Mesenchymal stem cell (in vitro differentiated cells and primary cell): ENCODE results near the gene CATSPER1.
A peak's percentile ranks its signal among the peaks of the same experiment; 100 is the strongest.

ENCODE experiments used
- DNase-seq: peaks from one replicate; pipeline ENCODE4 v3.0.0-alpha.2; 2013
- H2AFZ ChIP-seq: one replicate; pipeline ENCODE4 v1.6.1; 2013; ENCODE audit warnings: low read depth, mild to moderate bottlenecking, control low read depth, inconsistent platforms, low read length, moderate library complexity
- H2AK5ac ChIP-seq: 2 replicates; pipeline ENCODE4 v1.6.1; 2013; ENCODE audit warnings: low read length, moderate library complexity, mild to moderate bottlenecking, inconsistent platforms; ENCODE audit not compliant: severe bottlenecking
- H2BK120ac ChIP-seq: one replicate; pipeline ENCODE4 v1.6.1; 2013; ENCODE audit warnings: low read depth, mild to moderate bottlenecking, inconsistent platforms, low read length, moderate library complexity
- H2BK12ac ChIP-seq, 2 experiments: one replicate each; pipeline ENCODE4 v1.6.1; 2013; ENCODE audit warnings: inconsistent platforms in 2 of 2, low read length in 2 of 2, mild to moderate bottlenecking in 2 of 2, moderate library complexity in 2 of 2, control low read depth in 1 of 2
- H2BK15ac ChIP-seq: one replicate; pipeline ENCODE4 v1.6.1; 2013; ENCODE audit warnings: mild to moderate bottlenecking, low read depth, inconsistent platforms; ENCODE audit not compliant: poor library complexity, severe bottlenecking
- H2BK5ac ChIP-seq: 2 replicates; pipeline ENCODE4 v1.6.1; 2013; ENCODE audit warnings: low read depth, mild to moderate bottlenecking, low read length, control low read depth, inconsistent platforms; ENCODE audit not compliant: poor library complexity, severe bottlenecking
- H3K14ac ChIP-seq, 2 experiments: one replicate each; pipeline ENCODE4 v1.6.1; 2013; ENCODE audit warnings: inconsistent platforms in 2 of 2, low read length in 2 of 2, control low read depth in 1 of 2, mild to moderate bottlenecking in 1 of 2, moderate library complexity in 1 of 2
- H3K18ac ChIP-seq, 2 experiments: one replicate each; pipeline ENCODE4 v1.6.1; 2013; ENCODE audit warnings: inconsistent platforms in 2 of 2, low read length in 2 of 2, control low read depth in 1 of 2, low read depth in 1 of 2, mild to moderate bottlenecking in 1 of 2
- H3K23ac ChIP-seq, 2 experiments: one replicate each; pipeline ENCODE4 v1.6.1; 2013; ENCODE audit warnings: inconsistent platforms in 2 of 2, low read length in 2 of 2, mild to moderate bottlenecking in 2 of 2, moderate library complexity in 2 of 2, control low read depth in 1 of 2
- H3K27ac ChIP-seq: 2 replicates; pipeline ENCODE4 v1.5.1; 2013; ENCODE audit warnings: mild to moderate bottlenecking, moderate library complexity, low read length, control low read depth, inconsistent platforms; ENCODE audit not compliant: poor library complexity, severe bottlenecking
- H3K27me3 ChIP-seq, 2 experiments: 2 replicates each; pipeline versions ENCODE4 v1.6.1 to v1.7.0; 2013; ENCODE audit warnings: low read length in 2 of 2, mild to moderate bottlenecking in 2 of 2, moderate library complexity in 2 of 2, control low read depth in 1 of 2, inconsistent platforms in 1 of 2; ENCODE audit not compliant: control insufficient read depth in 1 of 2, insufficient read depth in 1 of 2
- H3K36me3 ChIP-seq, 2 experiments: 2 replicates each; pipeline versions ENCODE4 v1.6.1 to v1.7.0; 2013; ENCODE audit warnings: low read length in 2 of 2, control low read depth in 1 of 2, inconsistent platforms in 1 of 2, low read depth in 1 of 2, mild to moderate bottlenecking in 1 of 2; ENCODE audit not compliant: insufficient read depth in 2 of 2, control insufficient read depth in 1 of 2
- H3K4ac ChIP-seq, 2 experiments: one replicate each; pipeline ENCODE4 v1.6.1; 2013; ENCODE audit warnings: inconsistent platforms in 2 of 2, low read length in 2 of 2, mild to moderate bottlenecking in 2 of 2, moderate library complexity in 2 of 2, control low read depth in 1 of 2, low read depth in 1 of 2
- H3K4me1 ChIP-seq: 2 replicates; pipeline ENCODE4 v1.6.1; 2013; ENCODE audit warnings: low read depth, low read length, control low read depth; ENCODE audit not compliant: control insufficient read depth, insufficient read depth
- H3K4me2 ChIP-seq: 2 replicates; pipeline ENCODE4 v1.6.1; 2013; ENCODE audit warnings: low read length, mild to moderate bottlenecking, inconsistent platforms; ENCODE audit not compliant: poor library complexity, severe bottlenecking
- H3K4me3 ChIP-seq, 2 experiments: 2 replicates each; pipeline versions ENCODE4 v1.5.1 to v1.7.0; 2013; ENCODE audit warnings: low read length in 2 of 2, mild to moderate bottlenecking in 2 of 2, control low read depth in 1 of 2, low read depth in 1 of 2; ENCODE audit not compliant: insufficient read depth in 1 of 2
- H3K79me1 ChIP-seq: replicated peaks from 2 replicates; pipeline ENCODE4 v1.6.1; 2013; ENCODE audit warnings: mild to moderate bottlenecking, control low read depth, low read length, inconsistent platforms; ENCODE audit not compliant: poor library complexity, severe bottlenecking
- H3K9ac ChIP-seq: 2 replicates; pipeline ENCODE4 v1.7.0; 2013; ENCODE audit warnings: mild to moderate bottlenecking, low read length, moderate library complexity
- H3K9me3 ChIP-seq: 2 replicates; pipeline ENCODE4 v1.7.0; 2013; ENCODE audit warnings: mild to moderate bottlenecking, low read length; ENCODE audit not compliant: control insufficient read depth
- H4K8ac ChIP-seq: one replicate; pipeline ENCODE4 v1.6.1; 2013; ENCODE audit warnings: inconsistent platforms, mild to moderate bottlenecking, low read length, moderate library complexity
- H4K91ac ChIP-seq: one replicate; pipeline ENCODE4 v1.6.1; 2013; ENCODE audit warnings: mild to moderate bottlenecking, low read length, inconsistent platforms
- WGBS: methylation state at CpG from one replicate; pipeline ENCODE4 v1.1.7; 2013; ENCODE audit warnings: mixed read lengths; 5-methylcytosine and 5-hydroxymethylcytosine counted together

CATSPER1 gene

GRCh38 chr11:66067640-66068039, 41.4 kb upstream of the CATSPER1 start:
- H3K9ac ChIP-seq, result no peak overlapping the region
- H2BK5ac ChIP-seq, result no peak overlapping the region
- H4K8ac ChIP-seq, result peak overlapping the region; percentile 39

GRCh38 chr11:66066751-66067150, 40.5 kb upstream of the CATSPER1 start:
- Histone ChIP-seq H3K4me2 (no peak overlapping the region), H2BK5ac (no peak overlapping the region), H3K79me1 (peaks cover 16% of the 10 kb centered on the region), H3K9ac (peak overlapping the region; percentile 19), H2AK5ac (no peak overlapping the region), H3K4me3 (no peak overlapping the region), H2BK120ac (no peak overlapping the region), H3K4ac (no peak overlapping the region), H4K8ac (no peak overlapping the region), H3K23ac (no peak overlapping the region), H3K27ac (no peak overlapping the region), H3K36me3 (peaks cover 50 to 75% of the 10 kb centered on the region in 2 experiments), H3K14ac (no peak overlapping the region), H3K18ac (no peak overlapping the region), H3K4me1 (peaks cover 13% of the 10 kb centered on the region), H3K9me3 (no peaks in the 10 kb centered on the region), H2BK12ac (no peak overlapping the region), H3K27me3 (no peaks in the 10 kb centered on the region), H2BK15ac (no peak overlapping the region), H2AFZ (no peak overlapping the region), H4K91ac (no peak overlapping the region)
- DNase-seq, result no peak
- 100% methylated on average over 3 of the region's 3 CpGs for WGBS

More at GRCh38 chr11:66067640-66068039, 41.4 kb upstream of the CATSPER1 start:
- Histone ChIP-seq H4K91ac (no peak overlapping the region), H3K4me1 (peaks cover 13% of the 10 kb centered on the region), H3K9me3 (no peaks in the 10 kb centered on the region), H2AFZ (no peak overlapping the region), H3K36me3 (peaks cover 50 to 70% of the 10 kb centered on the region in 2 experiments), H3K4me3 (no peak overlapping the region), H2BK15ac (no peak overlapping the region), H2BK120ac (no peak overlapping the region), H3K27ac (peak overlapping the region; percentile 18), H3K23ac (no peak overlapping the region), H2BK12ac (no peak overlapping the region), H3K14ac (no peak overlapping the region), H3K4me2 (no peak overlapping the region), H3K4ac (no peak overlapping the region), H3K18ac (peak overlapping the region in 1 of 2 experiments; percentile 9), H2AK5ac (no peak overlapping the region), H3K79me1 (peaks cover 15% of the 10 kb centered on the region), H3K27me3 (no peaks in the 10 kb centered on the region)
- 98% methylated on average over 4 of the region's 4 CpGs for WGBS
- no peak for DNase-seq

- H3K27me3 ChIP-seq, result no peaks in the 10 kb centered on the region
- H2BK5ac ChIP-seq, result no peak overlapping the region
- no peak overlapping the region for H2BK120ac ChIP-seq
- H3K18ac ChIP-seq, result no peak overlapping the region
- H3K79me1 ChIP-seq, result peaks cover 27% of the 10 kb centered on the region
- no peak overlapping the region for H2AFZ ChIP-seq
- no peak overlapping the region for H2BK12ac ChIP-seq
- H3K9me3 ChIP-seq, result no peaks in the 10 kb centered on the region
- H4K8ac ChIP-seq, result no peak overlapping the region
- no peak overlapping the region for H3K4me2 ChIP-seq
- no peak overlapping the region for H4K91ac ChIP-seq
- H2BK15ac ChIP-seq, result no peak overlapping the region
- H3K4me1 ChIP-seq, result peaks cover 11% of the 10 kb centered on the region
- no peak for DNase-seq
- no peak overlapping the region for H3K23ac ChIP-seq
- no peak overlapping the region for H3K14ac ChIP-seq
- peaks cover 64 to 97% of the 10 kb centered on the region in 2 experiments for H3K36me3 ChIP-seq
- no peak overlapping the region for H3K27ac ChIP-seq
- H3K4ac ChIP-seq, result no peak overlapping the region
- no peak overlapping the region for H3K4me3 ChIP-seq
- no peak overlapping the region for H3K9ac ChIP-seq
- WGBS, result 100% methylated on average over 1 of the region's 1 CpG
- no peak overlapping the region for H2AK5ac ChIP-seq
Observed at GRCh38 chr11:66064571-66064970, 38.3 kb upstream of the CATSPER1 start.

- Histone ChIP-seq H3K4me1 (peaks cover 7% of the 10 kb centered on the region), H3K9me3 (no peaks in the 10 kb centered on the region), H3K4me2 (no peak overlapping the region), H2BK120ac (no peak overlapping the region), H3K14ac (no peak overlapping the region), H4K8ac (no peak overlapping the region), H3K23ac (no peak overlapping the region), H3K4ac (no peak overlapping the region), H2BK12ac (no peak overlapping the region), H3K27me3 (no peaks in the 10 kb centered on the region), H3K4me3 (no peak overlapping the region), H3K36me3 (peaks cover 66 to 100% of the 10 kb centered on the region in 2 experiments), H2AFZ (no peak overlapping the region), H3K27ac (no peak overlapping the region), H2BK5ac (no peak overlapping the region), H3K9ac (no peak overlapping the region), H2BK15ac (no peak overlapping the region), H3K79me1 (peaks cover 32% of the 10 kb centered on the region), H2AK5ac (no peak overlapping the region), H4K91ac (no peak overlapping the region), H3K18ac (no peak overlapping the region)
- no peak for DNase-seq
- 95% methylated on average over 2 of the region's 2 CpGs for WGBS
Observed at GRCh38 chr11:66063900-66064299, 37.6 kb upstream of the CATSPER1 start.
